Ishikawa (cell line): ENCODE data around the gene ATRN.

Experiments
- CEBPB ChIP-seq: IDR thresholded peaks from 2 replicates; pipeline ENCODE4 v1.6.1; 2012
- CREB1 ChIP-seq: IDR thresholded peaks from 2 replicates; pipeline ENCODE4 v1.6.1; 2012; ENCODE audit warnings: low read depth
- EGR1 ChIP-seq: IDR thresholded peaks from 2 replicates; pipeline ENCODE4 v1.6.1; 2012
- EP300 ChIP-seq: IDR thresholded peaks from 2 replicates; pipeline ENCODE4 v1.6.1; 2012; ENCODE audit warnings: borderline replicate concordance
- FOXM1 ChIP-seq: IDR thresholded peaks from 2 replicates; pipeline ENCODE4 v1.6.1; 2012; ENCODE audit warnings: low read depth, borderline replicate concordance
- NFIC ChIP-seq: IDR thresholded peaks from 2 replicates; pipeline ENCODE4 v1.6.1; 2012
- RAD21 ChIP-seq: IDR thresholded peaks from 2 replicates; pipeline ENCODE4 v1.6.1; 2012; ENCODE audit warnings: low read depth
- REST ChIP-seq: IDR thresholded peaks from 2 replicates; pipeline ENCODE4 v1.6.1; 2012; ENCODE audit warnings: low read depth, mild to moderate bottlenecking
- TAF1 ChIP-seq: IDR thresholded peaks from 2 replicates; pipeline ENCODE4 v1.6.1; 2012; ENCODE audit warnings: low read depth, mild to moderate bottlenecking
- TCF12 ChIP-seq: IDR thresholded peaks from 2 replicates; pipeline ENCODE4 v1.6.1; 2012; ENCODE audit warnings: low read depth
- TEAD4 ChIP-seq: IDR thresholded peaks from 2 replicates; pipeline ENCODE4 v1.6.1; 2012
- USF1 ChIP-seq: IDR thresholded peaks from 2 replicates; pipeline ENCODE4 v1.6.1; 2012
- YY1 ChIP-seq: IDR thresholded peaks from 2 replicates; pipeline ENCODE4 v1.6.1; 2012; ENCODE audit warnings: low read depth
- ZBTB7A ChIP-seq: IDR thresholded peaks from 2 replicates; pipeline ENCODE4 v1.6.1; 2012; ENCODE audit warnings: low read depth

GRCh38 chr20:3611901-3612300 is 141.1 kb downstream of the ATRN start:
- TF ChIP-seq EP300 (no peak), TAF1 (no peak), CEBPB (no peak), TEAD4 (no peak), CREB1 (no peak), EGR1 (no peak), YY1 (no peak), RAD21 (no peak), REST (no peak), ZBTB7A (no peak), NFIC (no peak), FOXM1 (no peak), TCF12 (no peak), USF1 (no peak)
